HepG2 (cell line): ENCODE measurements around the gene CMTM1. TPM values are rescaled to one million over a fixed set of nuclear protein-coding genes. Genes with fewer than 3 reads are reported as not detected.

ENCODE experiments used
- ARNT ChIP-seq: fragments of 450-650 bp; IDR thresholded peaks from 2 replicates; pipeline ENCODE4 v1.6.1; 2017
- ATAD3A ChIP-seq: sonication (generic); formaldehyde crosslinking; IDR thresholded peaks from 2 replicates; pipeline ENCODE4 v1.4.0; 2020; ENCODE audit warnings: missing genetic modification reagents
- CBX5 ChIP-seq: sonication (generic); formaldehyde crosslinking; IDR thresholded peaks from 2 replicates; pipeline ENCODE4 v1.4.0; 2020; ENCODE audit warnings: missing genetic modification reagents, borderline replicate concordance
- CC2D1A ChIP-seq: sonication (generic); formaldehyde crosslinking; IDR thresholded peaks from 2 replicates; pipeline ENCODE4 v1.8.1; 2023; ENCODE audit warnings: mild to moderate bottlenecking, missing genetic modification reagents
- ETV6 ChIP-seq: sonication (generic); formaldehyde crosslinking; conservative IDR thresholded peaks from 2 replicates; pipeline ENCODE4 v1.4.0; 2020; ENCODE audit warnings: missing genetic modification reagents
- FOXP1 ChIP-seq, 2 experiments: fragments of 450-650 bp in 1 of 2; IDR thresholded peaks; 2 replicates each; pipeline ENCODE4 v1.6.1; 2017 to 2018; ENCODE audit warnings: antibody characterized with exemption in 1 of 2
- HCFC1 ChIP-seq: fragments of 150-350 bp; IDR thresholded peaks from 2 replicates; pipeline ENCODE4 v1.6.1; 2014; ENCODE audit warnings: low read depth, low read length
- HDAC2 ChIP-seq: sonication (generic); formaldehyde crosslinking; IDR thresholded peaks from 2 replicates; pipeline ENCODE4 v1.4.0; 2020; ENCODE audit warnings: missing genetic modification reagents
- KLF11 ChIP-seq: IDR thresholded peaks from 2 replicates; pipeline ENCODE4 v1.6.1; 2016; ENCODE audit warnings: missing compliant biosample characterization
- NCOA1 ChIP-seq: sonication (generic); formaldehyde crosslinking; IDR thresholded peaks from 2 replicates; pipeline ENCODE4 v1.9.0; 2021; ENCODE audit warnings: missing genetic modification reagents
- NFIB ChIP-seq: sonication (generic); formaldehyde crosslinking; IDR thresholded peaks from 2 replicates; pipeline ENCODE4 v1.9.0; 2021; ENCODE audit warnings: missing genetic modification reagents, mild to moderate bottlenecking, borderline replicate concordance
- THAP9 ChIP-seq: sonication (generic); formaldehyde crosslinking; IDR thresholded peaks from 2 replicates; pipeline ENCODE4; 2020; ENCODE audit warnings: missing genetic modification reagents, mild to moderate bottlenecking, borderline replicate concordance
- TRIM24 ChIP-seq: sonication (generic); formaldehyde crosslinking; IDR thresholded peaks from 2 replicates; pipeline ENCODE4 v1.8.0; 2022; ENCODE audit warnings: mild to moderate bottlenecking, missing genetic modification reagents
- ZBTB1 ChIP-seq: sonication (generic); formaldehyde crosslinking; IDR thresholded peaks from 2 replicates; pipeline ENCODE4 v1.4.0; 2020; ENCODE audit warnings: missing genetic modification reagents, borderline replicate concordance
- ZNF234 ChIP-seq: sonication (generic); formaldehyde crosslinking; conservative IDR thresholded peaks from 2 replicates; pipeline ENCODE4 v1.5.1; 2020; ENCODE audit warnings: mild to moderate bottlenecking, missing genetic modification reagents
- ZNF280B ChIP-seq: sonication (generic); formaldehyde crosslinking; IDR thresholded peaks from 2 replicates; pipeline ENCODE4 v1.5.0; 2020; ENCODE audit warnings: missing genetic modification reagents, mild to moderate bottlenecking, borderline replicate concordance
- ZNF292 ChIP-seq: sonication (generic); formaldehyde crosslinking; IDR thresholded peaks from 2 replicates; pipeline ENCODE4 v1.8.1; 2022; ENCODE audit warnings: mild to moderate bottlenecking, low read depth, missing genetic modification reagents, borderline replicate concordance
- ZNF607 ChIP-seq: sonication (generic); formaldehyde crosslinking; IDR thresholded peaks from 2 replicates; pipeline ENCODE4 v1.5.1; 2020; ENCODE audit warnings: missing genetic modification reagents, mild to moderate bottlenecking, borderline replicate concordance
- ZNF878 ChIP-seq: sonication (generic); formaldehyde crosslinking; IDR thresholded peaks from 2 replicates; pipeline ENCODE4 v1.8.1; 2023; ENCODE audit warnings: mild to moderate bottlenecking, missing genetic modification reagents, moderate library complexity
- polyA plus RNA-seq, 8 experiments: library from polyadenylated mRNA; depleted of rRNA in 3 of 8; stranded (reverse) in 7 of 8; unstranded in 1 of 8; fragments of >200 nt; fragmentation: Illumina TruSeq in 4 of 8; extraction: Trizol in 4 of 8; gene quantifications; 2 replicates each; pipeline versions ENCODE4 v1.2.1 to v1.2.3, GENCODE V29; 2011 to 2016; ENCODE audit warnings: low read depth in 4 of 8, missing spikeins in 1 of 8, mixed read lengths in 1 of 8; ENCODE audit not compliant: insufficient read depth in 1 of 8
- total RNA-seq, 5 experiments: library from RNA; depleted of rRNA; stranded (reverse); fragments of >200 nt; fragmentation: Illumina TruSeq; extraction: Trizol; gene quantifications; 2 replicates each; pipeline ENCODE4 v1.2.3, GENCODE V29; 2016; ENCODE audit warnings: low read depth in 1 of 5
- TF ChIP-seq, protein P1 (sequence below): IDR thresholded peaks from 2 replicates; pipeline ENCODE4 v1.6.1; 2016; ENCODE audit warnings: missing genetic modification reagents, missing compliant biosample characterization

The CMTM1 gene
- total and polyA plus RNA-seq, 2 of the 13 experiments (the other 11 are each of a cell fraction or from before 2014, with no cell fraction given) = 1.7 to 2.9 TPM

DNA sequence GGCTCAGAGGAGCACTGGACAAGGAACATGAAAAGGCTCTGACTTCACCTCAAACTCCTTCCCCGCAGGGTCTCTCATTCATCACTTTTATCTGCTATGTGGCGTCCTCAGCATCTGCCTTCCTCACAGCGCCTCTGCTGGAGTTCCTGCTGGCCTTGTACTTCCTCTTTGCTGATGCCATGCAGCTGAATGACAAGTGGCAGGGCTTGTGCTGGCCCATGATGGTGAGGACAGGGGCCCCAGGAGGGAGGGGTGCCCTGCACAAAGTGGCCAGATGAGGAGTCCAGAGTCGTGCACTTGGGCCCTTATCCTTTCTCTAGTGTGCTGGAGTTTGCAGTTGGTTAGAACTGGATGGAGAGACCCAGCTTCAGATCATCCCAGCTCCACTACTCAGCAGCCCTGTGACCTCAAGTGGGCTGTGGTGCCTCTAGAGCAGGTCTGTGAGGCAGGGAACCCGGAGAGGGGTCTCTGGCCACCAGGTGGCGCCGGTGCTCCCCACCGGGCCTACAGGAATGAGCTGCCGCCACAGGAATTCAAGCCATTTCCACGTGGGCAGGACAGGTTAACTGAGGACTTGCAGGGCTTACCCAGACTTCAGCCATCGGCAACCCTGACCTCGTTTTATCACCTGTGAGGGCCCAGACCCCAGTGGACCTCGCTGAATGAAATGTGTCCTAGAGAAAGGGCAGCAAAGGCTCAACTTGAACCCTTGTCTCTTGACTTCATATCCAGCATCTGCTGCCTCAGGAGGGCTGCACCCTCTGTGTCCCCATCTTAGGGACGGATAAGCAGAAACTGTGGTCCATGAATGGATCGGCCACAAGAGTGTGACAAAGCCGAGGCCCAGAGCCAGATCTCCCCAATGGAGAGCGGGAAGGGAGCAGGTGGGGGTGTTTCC, 42.3 kb downstream of the CMTM1 start (continued):
- TF ChIP-seq KLF11 (peak; percentile 83; the same call in 1 of the 2 replicates), ZNF292 (no peak), CC2D1A (CRISPR knock-in tag) (no peak), TRIM24 (CRISPR knock-in tag) (no peak), ATAD3A (CRISPR knock-in tag) (no peak), FOXP1 (IDR thresholded peaks at IDR 0.05) (no peak), FOXP1 (CRISPR knock-in tag; IDR thresholded peaks at IDR 0.05) (no peak), ZNF234 (CRISPR knock-in tag) (no peak), ZNF280B (CRISPR knock-in tag) (peak; percentile 74; the same call in 1 of the 2 replicates), ARNT (no peak), NFIB (CRISPR knock-in tag) (no peak), HDAC2 (CRISPR knock-in tag) (peak; percentile 73), THAP9 (peak; percentile 61; the same call in 1 of the 2 replicates), ZNF607 (peak; percentile 94; the same call in 1 of the 2 replicates), ZNF878 (CRISPR knock-in tag) (peak; percentile 59; the same call in 1 of the 2 replicates), HCFC1 (no peak), NCOA1 (CRISPR knock-in tag) (peak; percentile 70), ZBTB1 (CRISPR knock-in tag) (no peak), ETV6 (peak; percentile 78; the same call in 1 of the 2 replicates), CBX5 (CRISPR knock-in tag) (no peak; the same call in 1 of the 2 replicates)
- TF ChIP-seq, protein P1, sequence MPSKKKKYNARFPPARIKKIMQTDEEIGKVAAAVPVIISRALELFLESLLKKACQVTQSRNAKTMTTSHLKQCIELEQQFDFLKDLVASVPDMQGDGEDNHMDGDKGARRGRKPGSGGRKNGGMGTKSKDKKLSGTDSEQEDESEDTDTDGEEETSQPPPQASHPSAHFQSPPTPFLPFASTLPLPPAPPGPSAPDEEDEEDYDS (CRISPR knock-in tag) = peak; percentile 56; the same call in 1 of the 2 replicates
